ENCODE results near the gene CABP7.

DNA sequence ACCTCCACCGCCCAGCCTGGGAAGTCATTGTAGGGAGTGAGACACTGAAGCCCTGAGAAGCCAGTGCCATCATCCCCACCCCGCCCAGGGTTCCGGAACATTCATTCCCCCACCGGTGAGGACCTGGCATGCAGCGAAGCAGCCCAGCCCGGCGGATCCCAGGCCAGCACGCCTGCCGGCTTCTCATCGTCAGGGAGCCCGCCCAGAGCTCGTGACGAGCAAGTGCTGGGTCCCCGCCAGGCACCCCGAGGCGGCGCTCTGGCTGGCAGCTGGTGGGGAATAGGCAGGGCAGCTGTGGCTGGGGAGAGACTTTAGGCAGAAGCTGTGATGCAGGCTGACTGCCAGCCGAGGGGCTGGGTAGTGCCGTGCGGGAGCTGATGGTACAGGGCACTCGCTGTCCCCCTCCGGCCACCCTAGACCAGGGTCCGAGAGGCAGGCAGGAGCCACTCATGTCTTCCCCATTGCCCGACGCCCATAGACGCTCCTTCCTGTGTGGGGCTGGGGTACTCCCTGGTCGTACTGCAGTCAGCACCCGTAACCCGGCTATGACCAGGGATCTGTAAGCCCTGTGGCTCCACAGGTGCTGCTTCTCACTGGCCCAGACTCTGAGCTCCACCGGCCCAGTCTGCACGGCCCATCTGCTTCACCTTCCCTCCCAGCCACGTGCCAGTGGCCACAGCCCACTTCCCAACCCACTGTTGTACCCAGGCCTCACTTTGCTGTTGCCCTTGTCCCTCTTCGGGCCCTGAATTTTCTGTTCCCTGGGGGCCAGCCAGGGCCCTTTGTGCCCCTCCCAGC is 24.5 kb upstream of the CABP7 start:
- TF ChIP-seq, protein P1, sequence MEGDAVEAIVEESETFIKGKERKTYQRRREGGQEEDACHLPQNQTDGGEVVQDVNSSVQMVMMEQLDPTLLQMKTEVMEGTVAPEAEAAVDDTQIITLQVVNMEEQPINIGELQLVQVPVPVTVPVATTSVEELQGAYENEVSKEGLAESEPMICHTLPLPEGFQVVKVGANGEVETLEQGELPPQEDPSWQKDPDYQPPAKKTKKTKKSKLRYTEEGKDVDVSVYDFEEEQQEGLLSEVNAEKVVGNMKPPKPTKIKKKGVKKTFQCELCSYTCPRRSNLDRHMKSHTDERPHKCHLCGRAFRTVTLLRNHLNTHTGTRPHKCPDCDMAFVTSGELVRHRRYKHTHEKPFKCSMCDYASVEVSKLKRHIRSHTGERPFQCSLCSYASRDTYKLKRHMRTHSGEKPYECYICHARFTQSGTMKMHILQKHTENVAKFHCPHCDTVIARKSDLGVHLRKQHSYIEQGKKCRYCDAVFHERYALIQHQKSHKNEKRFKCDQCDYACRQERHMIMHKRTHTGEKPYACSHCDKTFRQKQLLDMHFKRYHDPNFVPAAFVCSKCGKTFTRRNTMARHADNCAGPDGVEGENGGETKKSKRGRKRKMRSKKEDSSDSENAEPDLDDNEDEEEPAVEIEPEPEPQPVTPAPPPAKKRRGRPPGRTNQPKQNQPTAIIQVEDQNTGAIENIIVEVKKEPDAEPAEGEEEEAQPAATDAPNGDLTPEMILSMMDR (IDR thresholded peaks at IDR 0.05; ENCODE audit: low read length): no peak
- TF ChIP-seq EZH2 (IDR thresholded peaks at IDR 0.05; ENCODE audit: borderline replicate concordance, low read length): no peak
